GM18870 (cell line): ENCODE results near the gene IFNA14.
"Not testable (repeated sequence)": the region's sequence is repeated elsewhere in the genome, so short reads cannot be mapped to it uniquely, and the experiment has no call there.

Experiments used
- ATAC-seq: cut with Tn5 transposase; IDR thresholded peaks from one replicate; pipeline ENCODE4 v1.9.1; 2021; ENCODE audit warnings: moderate library complexity; ENCODE audit not compliant: unreplicated experiment

IFNA14 gene

DNA sequence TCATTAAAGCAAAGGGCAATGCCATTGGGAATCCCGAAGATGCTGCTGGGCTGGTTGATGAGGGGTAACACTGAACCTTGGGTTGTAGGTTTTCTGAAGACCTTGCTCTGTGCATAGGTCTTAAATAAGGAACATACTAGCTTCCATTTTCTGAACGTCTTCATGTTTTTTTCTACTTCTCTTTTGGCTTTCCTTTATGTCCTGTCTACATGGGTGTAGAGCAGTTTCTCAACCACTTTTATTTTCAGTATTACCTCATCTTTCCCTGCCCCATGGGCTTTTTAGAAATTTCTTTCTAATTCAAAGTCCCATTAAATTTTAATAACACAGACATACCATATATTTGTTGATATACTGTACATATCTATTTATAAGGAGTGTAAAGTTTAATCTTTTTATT is at the start of gene IFNA14:
IFNA14 (minus strand) TSS at position 95 of the 400 bp plus-strand sequence; CDS start at position 25, 70 bp downstream.
- peak; percentile 52 for ATAC-seq

DNA sequence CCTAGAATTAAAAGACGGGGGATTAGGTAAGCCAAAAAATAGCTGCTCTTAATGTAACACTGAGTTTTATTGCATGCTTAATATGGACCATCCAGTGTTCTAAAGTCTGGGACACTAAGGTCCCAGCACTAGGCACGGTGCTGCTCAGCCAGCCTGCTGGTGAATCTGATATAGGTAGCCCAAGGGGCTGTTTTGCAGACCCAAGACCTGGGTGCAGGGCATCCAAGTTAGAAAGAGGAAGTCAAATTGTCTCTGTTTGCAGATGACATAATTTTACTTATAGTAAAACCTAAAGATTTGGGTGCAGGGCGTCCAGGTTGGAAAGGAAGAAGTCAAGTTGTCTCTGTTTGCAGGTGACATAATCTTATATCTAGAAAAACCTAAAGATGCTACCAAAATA is 47.5 kb upstream of the IFNA14 start:
- no peak for ATAC-seq

DNA sequence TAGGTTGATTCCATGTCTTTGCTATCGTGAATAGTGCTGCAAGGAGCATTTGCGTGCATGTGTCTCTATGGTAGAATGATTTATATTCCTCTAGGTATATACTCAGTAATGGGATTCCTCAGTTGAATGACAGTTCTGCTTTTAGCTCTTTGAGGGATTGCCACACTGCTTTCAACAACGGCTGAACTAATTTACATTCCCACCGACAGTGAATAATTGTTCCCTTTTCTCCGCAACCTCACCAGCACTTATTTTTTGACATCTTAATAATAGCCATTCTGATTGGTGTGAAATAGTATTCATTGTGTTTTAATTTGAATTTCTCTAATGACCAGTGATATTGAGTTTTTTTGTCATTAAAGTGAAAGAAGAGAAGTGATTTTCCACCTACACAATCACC is 46.9 kb upstream of the IFNA14 start:
- ATAC-seq = no peak

DNA sequence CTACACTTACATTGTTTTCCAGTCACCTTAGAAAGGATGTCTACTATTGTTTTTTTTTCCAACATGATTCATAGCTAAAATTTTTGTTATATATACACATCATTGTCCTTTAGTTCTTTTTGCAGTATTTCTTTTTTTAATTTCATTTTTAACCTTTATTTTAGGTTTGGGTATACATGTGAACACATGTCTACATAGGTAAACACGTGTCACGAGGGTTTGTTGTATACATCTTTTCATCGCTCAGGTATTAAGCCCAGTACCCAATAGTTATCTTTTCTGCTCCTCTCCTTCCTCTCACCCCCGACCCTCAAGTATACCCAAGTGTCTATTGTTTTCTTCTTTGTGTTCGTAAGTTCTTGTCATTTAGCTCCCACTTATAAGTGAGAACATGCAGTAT is 46.3 kb upstream of the IFNA14 start:
- no peak for ATAC-seq

DNA sequence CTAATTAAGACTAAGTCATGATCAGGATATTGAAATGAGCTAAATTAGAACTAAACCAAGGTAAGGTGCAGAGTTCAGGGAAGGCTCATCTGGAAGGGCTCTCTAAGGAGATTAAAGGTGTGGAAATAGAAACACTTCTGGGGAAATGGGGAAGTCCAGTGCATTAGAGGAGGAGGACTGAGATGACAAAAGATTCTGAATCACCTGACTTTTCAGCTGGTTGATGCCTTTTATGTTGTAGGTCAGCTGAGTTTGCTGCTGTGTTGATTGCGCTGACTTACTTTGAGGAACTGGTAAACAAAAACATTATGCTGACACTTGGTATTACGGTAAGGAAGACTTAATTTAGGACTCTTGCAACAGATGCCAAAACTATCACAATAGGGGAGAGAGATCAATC is 41.5 kb upstream of the IFNA14 start:
- no peak for ATAC-seq

DNA sequence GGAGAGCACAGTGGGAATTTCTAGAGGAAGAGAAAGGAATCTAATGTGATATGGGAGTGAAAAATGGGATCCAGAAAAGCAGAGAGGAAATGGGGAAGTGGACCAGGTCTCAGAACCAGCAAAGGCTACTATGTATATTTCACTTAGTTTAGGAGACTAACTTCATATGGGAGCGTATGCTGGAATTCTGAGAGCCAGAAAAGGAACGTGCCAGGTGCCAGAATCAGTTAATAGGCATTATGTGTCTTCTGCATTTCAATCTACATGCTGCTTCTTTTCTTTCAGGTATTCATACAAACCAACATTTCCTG is 28.5 kb upstream of the IFNA14 start:
- ATAC-seq = no peak

DNA sequence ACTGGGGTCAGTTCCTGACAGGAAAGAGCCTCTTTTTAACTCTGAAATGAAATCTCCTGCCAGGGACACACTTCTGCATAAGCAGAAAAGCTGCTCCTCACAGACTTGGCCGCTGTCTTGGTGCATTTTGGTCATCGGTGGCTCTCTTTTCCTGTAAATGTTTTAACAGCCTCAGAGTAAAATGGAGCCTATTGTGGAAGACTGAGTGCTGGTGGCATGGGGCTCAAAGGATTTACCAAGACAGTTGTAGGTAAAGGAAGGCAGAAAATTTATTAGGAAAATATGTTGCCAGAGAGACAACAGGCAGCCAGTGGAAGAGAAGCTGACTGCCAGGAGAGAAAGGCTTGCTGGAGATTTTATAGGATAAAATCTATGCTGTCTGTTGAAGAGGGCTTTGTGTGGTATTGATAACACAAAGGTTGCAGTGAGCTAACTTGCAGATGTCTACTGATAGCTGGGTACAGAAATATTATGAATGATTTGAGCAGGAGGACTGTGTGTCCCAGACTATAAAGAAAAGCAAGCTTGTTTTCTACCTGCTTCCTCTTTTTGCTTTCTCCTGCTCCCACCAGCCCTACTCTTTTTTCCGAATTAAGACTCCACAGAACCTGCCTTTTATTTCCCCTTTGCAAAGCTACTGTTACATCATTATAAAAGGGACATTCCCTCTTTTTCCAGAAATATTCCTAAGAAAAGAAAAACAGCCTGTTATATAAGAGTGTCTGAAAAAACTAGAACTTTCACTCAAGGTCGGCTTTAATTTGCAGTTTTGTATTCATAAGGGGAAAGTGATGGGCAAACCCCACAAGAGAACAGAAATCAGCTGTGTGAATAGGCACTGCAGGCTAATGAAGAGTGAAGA is 27.9 kb upstream of the IFNA14 start:
- ATAC-seq = peak; percentile 51

DNA sequence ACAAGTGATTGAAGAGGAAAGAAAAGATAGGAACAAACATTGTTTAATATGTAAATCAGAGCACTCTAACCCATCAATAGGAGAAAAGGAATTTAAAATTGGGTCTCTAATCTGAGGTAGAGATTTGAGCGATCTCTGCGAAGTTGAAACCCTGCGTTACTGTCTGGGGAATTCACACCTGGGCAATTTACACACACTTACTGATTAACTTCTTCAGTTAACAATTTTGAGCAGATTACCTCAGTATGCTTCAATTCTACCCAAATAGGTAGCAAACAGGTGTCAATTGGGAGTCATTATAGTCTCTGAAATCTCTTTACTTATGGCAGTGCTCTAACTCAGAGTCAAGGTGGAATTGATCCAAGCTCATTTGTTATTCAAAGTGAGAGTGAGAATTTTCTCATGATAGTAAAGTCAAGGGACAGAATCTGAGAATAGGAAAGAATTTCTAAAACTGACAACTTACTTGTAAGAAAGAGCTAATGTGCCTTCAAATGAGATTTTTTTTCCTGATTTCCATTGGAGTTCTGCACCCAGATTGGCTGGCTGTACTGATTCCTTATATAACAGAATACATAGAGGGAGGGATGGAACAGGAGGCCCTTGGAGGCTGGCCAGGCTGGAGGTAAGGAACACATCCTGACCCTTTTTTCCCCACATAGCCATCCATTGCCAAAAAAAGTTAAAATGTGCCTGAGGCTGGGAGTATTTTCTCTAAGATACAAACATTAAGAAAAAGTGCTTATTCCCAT is 27.1 kb upstream of the IFNA14 start:
- peak; percentile 36 for ATAC-seq

DNA sequence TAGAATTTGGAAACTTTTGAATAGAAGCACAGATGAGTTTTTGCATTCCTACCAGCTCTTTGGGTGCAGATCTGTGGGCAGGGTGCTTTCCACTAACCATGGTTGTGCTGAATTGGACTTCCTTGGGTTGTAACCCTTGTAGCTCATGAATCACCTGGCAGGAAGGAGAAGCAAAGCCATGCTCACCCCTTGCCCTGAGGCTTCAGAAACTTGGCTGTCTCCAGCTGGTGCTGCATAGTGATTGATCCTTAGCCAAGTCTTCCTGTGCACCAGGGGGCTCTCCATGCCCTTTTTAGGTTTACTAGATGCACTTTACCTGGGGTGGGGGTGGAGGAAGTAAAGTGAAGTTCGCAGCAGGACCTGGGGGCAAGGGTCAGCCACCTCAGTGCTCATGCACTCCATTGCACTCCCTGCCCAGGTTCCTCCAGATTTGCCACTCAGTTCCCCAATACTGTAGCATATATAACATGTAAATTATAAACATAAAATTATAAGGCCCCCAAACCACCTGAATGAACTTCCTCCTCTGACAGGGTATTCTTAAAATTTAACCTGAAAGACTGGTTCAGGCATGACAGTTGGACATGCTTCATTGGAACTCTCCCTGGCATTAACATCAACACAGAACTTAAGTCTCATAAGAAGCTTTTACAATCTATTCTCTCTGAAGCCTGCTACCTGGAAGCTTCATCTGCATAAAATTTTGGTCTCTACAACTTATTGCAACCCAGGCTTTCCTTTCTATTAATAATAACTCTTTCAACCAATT is 25.8 kb upstream of the IFNA14 start:
- no peak for ATAC-seq

DNA sequence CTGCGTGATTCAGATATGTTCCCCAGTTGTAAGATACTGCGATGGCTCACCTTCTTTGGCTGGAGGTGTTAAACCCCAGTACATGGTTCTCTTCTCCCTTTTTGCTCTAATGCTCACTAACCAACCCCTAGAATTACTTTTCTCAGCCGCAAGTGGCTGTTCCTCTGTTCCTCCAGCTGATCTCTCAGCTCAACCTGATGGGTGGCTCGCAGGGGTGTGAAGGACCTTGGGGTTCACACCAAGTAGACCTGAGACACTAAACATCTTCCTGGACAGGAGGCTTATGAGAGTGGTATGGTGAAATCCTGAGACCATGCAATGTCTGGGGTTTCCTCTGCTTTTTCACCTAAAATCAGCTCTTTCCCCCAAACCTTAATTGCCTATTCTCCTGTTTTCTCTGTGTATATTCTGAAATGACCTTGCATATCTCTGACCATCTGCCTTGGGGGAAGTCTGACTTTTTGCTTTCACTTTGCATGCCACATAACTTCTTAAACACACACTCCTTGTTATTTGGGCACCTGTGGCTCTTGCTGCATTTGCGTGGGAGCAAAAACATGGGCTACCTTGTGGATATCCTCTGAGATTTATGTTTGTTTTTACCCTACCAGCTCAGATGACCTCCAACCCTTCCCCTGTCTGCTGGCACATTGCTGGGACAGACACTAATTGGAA is 15.9 kb upstream of the IFNA14 start:
- ATAC-seq = no peak

DNA sequence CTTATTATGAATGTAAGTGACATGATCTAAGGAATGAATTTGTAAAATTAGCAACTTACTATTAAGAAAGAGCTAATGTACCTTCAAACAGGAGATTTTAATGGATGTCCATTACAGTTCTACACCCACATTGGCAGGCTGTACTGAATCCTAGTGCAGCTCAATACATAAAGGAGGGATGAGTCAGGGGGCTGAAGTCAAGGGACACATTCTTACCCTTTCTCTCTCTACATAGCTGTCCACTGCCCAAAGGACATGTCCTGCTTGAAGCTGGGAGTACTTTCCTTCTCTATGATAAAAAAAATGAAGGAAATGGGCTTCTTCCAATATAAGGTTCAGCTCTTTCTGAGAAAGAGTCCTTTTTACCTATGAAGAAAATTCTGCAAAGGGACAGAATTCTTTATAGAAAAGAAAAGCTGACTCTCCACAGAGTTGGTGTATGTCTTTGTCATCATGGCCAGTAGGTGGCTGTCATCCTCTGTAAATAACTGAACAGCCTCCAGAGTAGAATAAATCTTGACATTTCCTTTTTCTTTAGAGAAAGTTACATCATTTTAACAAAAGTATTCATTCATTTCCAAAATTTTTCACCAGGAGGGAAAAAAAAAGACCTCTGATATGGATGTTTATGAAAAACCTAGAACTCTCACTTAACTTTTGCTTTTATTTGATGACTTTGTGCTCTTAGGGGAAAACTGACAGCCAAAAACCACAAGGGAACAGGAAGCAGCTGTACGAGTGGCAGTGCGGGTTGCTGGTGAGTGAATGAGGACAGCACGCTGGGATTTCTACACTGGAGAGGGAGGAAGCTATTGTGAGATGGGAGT is 13.1 kb upstream of the IFNA14 start:
- ATAC-seq = peak; percentile 69

DNA sequence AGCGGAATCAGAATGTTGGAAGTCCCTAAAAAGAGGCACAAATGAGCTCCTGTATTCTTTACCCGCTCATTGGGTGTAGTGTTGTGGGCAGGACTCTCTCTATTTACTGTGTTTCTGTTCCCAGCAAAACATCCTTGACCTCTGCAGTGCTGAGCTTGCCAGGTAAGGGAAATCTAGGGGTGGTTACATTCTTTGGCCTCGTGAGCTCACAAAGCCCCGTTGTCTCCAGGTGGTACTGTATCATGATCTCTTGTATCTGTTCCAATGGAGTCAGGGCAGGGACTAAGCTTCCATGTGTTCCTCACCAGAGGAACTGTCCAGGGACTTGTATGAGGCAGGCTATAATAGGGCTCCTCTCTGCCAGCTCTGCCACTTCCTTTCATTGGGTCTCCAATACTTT is 11.8 kb upstream of the IFNA14 start:
- ATAC-seq = no peak

DNA sequence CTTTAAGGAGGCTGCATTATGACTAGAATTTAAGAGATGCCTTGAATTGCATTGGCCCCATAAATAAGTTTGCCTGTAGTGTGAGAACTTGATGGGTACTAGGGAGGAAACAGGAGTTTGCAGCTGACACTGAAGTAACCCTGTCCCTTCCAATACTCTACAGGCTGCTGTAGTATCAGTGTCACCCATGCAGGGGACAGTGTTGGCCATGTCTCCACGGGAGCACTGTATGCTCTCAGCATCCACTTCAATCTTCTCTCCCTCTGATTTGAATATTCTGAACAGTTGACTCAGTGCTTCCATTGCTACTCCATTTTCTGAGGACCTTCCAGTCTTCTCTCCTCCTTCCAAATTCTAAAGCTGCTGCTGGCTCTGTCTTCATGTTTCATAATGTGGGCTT is 11.4 kb upstream of the IFNA14 start:
- ATAC-seq = no peak

DNA sequence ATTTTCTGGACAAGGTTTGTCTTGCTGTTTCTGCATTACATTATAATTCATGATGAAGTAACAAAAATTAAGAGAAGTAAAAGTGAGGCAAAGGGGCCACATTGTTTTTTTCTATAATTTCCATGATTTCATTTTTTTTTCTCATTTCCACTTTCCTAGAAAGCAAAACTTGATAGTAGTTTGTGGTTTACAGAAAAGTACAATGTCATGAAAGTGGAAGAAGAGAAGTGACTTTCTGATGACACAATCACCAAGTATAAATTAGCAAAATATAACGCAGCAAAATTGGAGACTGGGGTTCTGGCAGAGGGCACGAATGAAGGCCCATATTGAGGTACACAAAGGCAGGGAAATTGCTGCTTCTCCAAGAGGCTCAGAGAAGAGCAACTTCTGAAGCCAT is 5.0 kb upstream of the IFNA14 start:
- ATAC-seq = no peak

DNA sequence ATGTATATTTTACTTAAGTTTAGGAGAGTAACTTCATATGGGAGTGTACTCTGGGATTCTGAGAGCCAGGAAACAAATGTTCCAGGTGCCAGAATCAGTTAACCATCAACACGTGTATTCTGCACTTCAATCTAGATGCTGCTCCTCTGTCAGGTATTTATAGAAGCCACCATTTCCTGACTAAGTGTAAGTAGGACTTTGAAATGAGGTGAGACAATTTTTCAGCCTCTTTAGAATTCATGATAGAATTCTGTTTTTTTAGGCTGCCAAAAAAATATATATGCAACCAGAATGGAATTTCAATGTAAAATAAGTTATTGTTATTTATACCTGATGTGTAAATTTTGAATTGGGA is 3.5 kb downstream of the IFNA14 start:
- not testable (repeated sequence) for ATAC-seq

DNA sequence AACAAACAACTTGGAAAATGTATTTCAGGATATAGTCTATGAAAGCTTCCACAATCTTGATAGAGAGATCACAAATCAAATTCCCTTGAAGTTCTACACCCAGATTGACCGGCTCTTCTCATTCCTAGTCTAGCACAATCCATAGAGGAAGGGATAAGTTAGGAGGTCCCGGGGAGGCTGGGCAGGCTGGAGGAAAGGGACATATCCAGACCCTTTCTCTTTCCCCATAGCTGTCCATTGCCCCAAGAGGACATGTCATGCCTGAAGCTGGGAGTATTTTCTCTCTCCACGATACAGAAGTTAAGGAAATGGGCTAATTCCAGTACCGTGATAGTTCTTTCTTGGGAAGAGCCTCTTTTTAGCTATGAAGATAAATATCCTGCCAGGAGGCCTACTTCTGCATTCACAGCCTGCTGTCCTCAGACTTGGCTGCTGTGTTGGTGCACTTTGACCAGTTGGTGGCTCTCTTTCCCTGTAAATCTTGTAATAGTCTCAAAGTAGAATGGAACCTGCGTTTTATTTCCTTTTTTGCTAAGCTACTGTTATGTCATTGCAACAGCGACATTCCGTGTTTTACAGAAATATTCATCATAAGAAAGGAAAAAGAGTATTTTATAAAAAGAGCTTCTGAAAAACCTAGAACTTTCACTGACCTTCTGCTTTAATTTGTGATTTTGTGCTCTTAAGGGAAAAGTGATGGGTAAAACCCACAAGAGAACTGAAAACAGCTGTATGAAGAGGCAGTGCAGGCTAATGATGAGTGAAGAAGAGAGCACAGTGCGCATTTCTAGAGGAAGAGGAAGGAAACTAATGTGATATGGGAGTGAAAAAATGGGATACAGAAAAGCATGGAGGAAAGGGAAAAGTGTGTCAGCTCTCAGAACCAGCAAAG is 4.1 kb downstream of the IFNA14 start:
- ATAC-seq = peak; percentile 75

DNA sequence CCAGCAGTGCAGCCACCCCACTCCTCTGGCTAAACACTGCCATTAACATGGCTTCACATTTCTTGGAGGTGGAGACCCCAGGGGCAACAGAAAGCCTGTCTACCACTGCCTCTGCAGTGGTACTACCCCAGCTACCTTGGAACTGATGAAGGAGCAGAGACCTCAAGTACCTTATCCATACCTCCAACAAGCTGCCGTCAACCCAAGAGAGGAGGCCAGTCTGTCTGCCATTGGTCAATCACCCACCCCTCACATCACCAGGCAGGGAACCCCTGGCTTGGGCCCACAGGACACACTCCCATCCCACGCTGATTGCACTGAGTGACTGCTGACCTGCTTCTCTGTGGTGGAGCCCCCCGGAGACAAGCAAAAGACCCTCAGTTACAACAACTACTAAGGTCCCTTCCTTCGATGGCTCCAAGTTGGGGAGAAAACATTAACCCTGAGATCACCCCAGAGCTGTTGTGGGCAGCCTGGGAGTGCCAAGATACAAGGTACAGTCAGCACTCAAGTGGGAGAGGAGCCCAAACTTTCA is 5.6 kb downstream of the IFNA14 start:
- no peak for ATAC-seq

DNA sequence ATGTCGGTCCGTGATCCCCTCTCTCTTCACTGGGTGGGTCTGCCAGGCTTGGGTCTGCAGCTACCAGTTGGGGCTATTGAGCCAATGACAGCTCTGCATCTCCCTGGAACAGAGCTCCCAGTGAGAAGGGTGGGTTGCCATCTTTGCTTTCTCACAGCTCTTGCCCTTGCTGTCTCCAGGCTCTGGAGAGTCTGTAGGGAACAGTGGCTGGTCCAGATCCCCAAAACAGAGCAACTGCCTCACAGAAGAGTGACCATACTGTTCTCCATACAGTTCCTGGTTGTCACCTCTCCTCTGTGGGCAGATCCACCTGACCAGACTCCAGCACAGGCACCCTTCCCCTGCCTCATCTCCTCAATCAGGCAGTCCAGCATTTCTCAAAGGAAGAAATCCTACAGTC is 6.5 kb downstream of the IFNA14 start:
- no peak for ATAC-seq

DNA sequence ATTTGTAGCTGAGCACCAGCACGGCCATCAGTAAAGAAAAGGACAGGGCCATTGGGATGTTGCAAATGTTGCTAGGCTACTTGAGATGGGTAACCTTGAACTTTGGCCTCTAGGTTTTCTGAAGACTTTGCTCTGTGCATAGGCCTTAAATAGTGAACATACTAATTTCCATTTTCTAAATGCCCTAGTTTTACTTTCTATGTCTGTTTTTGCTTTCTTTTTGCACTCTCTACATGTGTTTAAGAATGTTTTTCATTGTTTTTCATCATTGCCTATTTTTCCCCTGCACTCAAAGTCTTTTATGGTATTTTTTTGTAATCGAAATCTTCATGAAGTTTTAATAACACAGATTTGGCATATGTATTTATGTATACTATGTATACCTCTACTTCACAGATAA is 11.7 kb downstream of the IFNA14 start, which contains the start of gene IFNA17:
IFNA17 (minus strand) TSS at position 101 of the 400 bp plus-strand sequence; CDS start at position 52, 49 bp downstream.
- ATAC-seq = no peak
